H1 (cell line): ENCODE data around the gene SLC39A11. TPM values are rescaled to one million over a fixed set of nuclear protein-coding genes. Genes with fewer than 3 reads are reported as not detected.

Experiments
- ATF2 ChIP-seq: IDR thresholded peaks from 2 replicates; pipeline ENCODE4 v1.6.1; 2012; ENCODE audit warnings: low read length, inconsistent platforms
- BCL11A ChIP-seq, 2 experiments: IDR thresholded peaks; one replicate each; pipeline ENCODE4 v1.6.1; 2011; ENCODE audit warnings: low read depth in 2 of 2, low read length in 2 of 2, mild to moderate bottlenecking in 2 of 2
- CHD7 ChIP-seq: fragments of 300-600 bp; sonication (generic); IDR thresholded peaks from 2 replicates; pipeline ENCODE4 v1.7.1; 2012; ENCODE audit warnings: low read length, moderate library complexity, mild to moderate bottlenecking, inconsistent platforms; ENCODE audit not compliant: insufficient replicate concordance
- E2F6 ChIP-seq: IDR thresholded peaks from 2 replicates; pipeline ENCODE4 v1.6.1; 2012; ENCODE audit warnings: inconsistent platforms
- GTF2F1 ChIP-seq: IDR thresholded peaks from 2 replicates; pipeline ENCODE4 v1.6.1; 2012; ENCODE audit warnings: low read depth, low read length, improper control_type of control experiment, borderline replicate concordance
- HDAC2 ChIP-seq, 2 experiments: fragments of 300-600 bp in 1 of 2; sonication (generic) in 1 of 2; IDR thresholded peaks; 2 replicates each; pipeline ENCODE4 v1.6.1; 2011 to 2012; ENCODE audit warnings: low read depth in 2 of 2, low read length in 2 of 2, mild to moderate bottlenecking in 2 of 2, moderate library complexity in 2 of 2, borderline replicate concordance in 1 of 2, inconsistent platforms in 1 of 2
- KDM5A ChIP-seq: fragments of 200-600 bp; IDR thresholded peaks from 2 replicates; pipeline ENCODE4 v1.7.1; 2012; ENCODE audit warnings: mild to moderate bottlenecking, low read length, inconsistent platforms, mixed read lengths
- RXRA ChIP-seq: IDR thresholded peaks from 2 replicates; pipeline ENCODE4 v1.6.1; 2011; ENCODE audit warnings: low read depth, mild to moderate bottlenecking, low read length, moderate library complexity; ENCODE audit not compliant: insufficient read depth
- YY1 ChIP-seq: IDR thresholded peaks from 2 replicates; pipeline ENCODE4 v1.6.1; 2011; ENCODE audit warnings: low read depth, mild to moderate bottlenecking, low read length
- polyA plus RNA-seq, 7 experiments: library from polyadenylated mRNA; depleted of rRNA in 3 of 7; stranded (reverse) in 5 of 7; unstranded in 2 of 7; fragments of >200 nt in 5 of 7; fragments of 200-250 nt in 2 of 7; gene quantifications; 1 replicate in 5 of 7; 2 replicates in 1 of 7; 4 replicates in 1 of 7; pipeline versions ENCODE4 v1.2.1 to v1.2.3, GENCODE V29; 2011 to 2013; ENCODE audit warnings: missing spikeins in 2 of 7, mixed read lengths in 2 of 7
- total RNA-seq: library from RNA; stranded (reverse); fragmentation: NEBNext Ultra II Directional; extraction: Animal tissue kit (Norgen Biotek cat#: 25700); gene quantifications from 2 replicates; pipeline ENCODE4 v1.2.1, GENCODE V29; 2021

The SLC39A11 gene
- total and polyA plus RNA-seq, 2 of the 8 experiments (the other 6 are each of a cell fraction or from before 2014, with no cell fraction given): 12.2 to 19.6 TPM

- no peak for TF ChIP-seq CHD7
- no peak for TF ChIP-seq RXRA
- no peak for TF ChIP-seq GTF2F1
- no peak for TF ChIP-seq YY1
- TF ChIP-seq KDM5A: no peak
- no peak for TF ChIP-seq BCL11A (IDR thresholded peaks at IDR 0.05; ENCODE audit: low read depth in 2 of 2, low read length in 2 of 2)
- TF ChIP-seq E2F6: no peak
- no peak for TF ChIP-seq HDAC2 (IDR thresholded peaks at IDR 0.05; ENCODE audit: borderline replicate concordance in 1 of 2, low read depth in 2 of 2, low read length in 2 of 2)
- TF ChIP-seq ATF2: no peak
Measured at GRCh38 chr17:72953621-72954020, 138.9 kb downstream of the SLC39A11 start (continued).
